Loucy (cell line): Measurements from ENCODE around the gene MAPRE2.

ENCODE experiments used
- H2AFZ ChIP-seq: fragments of 200-600 bp; sonication (generic); 2 replicates; pipeline ENCODE4 v1.6.0; 2016; ENCODE audit warnings: antibody characterized with exemption, mild to moderate bottlenecking, low read length, moderate library complexity
- H3F3A ChIP-seq: fragments of 200-600 bp; 2 replicates; pipeline ENCODE4 v1.6.0; 2016; ENCODE audit warnings: antibody characterized with exemption, low read depth, mild to moderate bottlenecking
- H3K27me3 ChIP-seq: fragments of 200-600 bp; sonication (generic); 2 replicates; pipeline ENCODE4 v1.6.1; 2014; ENCODE audit warnings: low read length, mild to moderate bottlenecking; ENCODE audit not compliant: insufficient read depth, poor library complexity, severe bottlenecking
- H3K36me3 ChIP-seq: fragments of 200-600 bp; sonication (generic); 2 replicates; pipeline ENCODE4 v1.6.1; 2016; ENCODE audit warnings: low read length; ENCODE audit not compliant: insufficient read depth
- H3K4me1 ChIP-seq: fragments of 200-600 bp; sonication (generic); 2 replicates; pipeline ENCODE4 v1.5.1; 2014; ENCODE audit warnings: low read length, mild to moderate bottlenecking; ENCODE audit not compliant: insufficient read depth, poor library complexity, severe bottlenecking
- H3K4me2 ChIP-seq: fragments of 200-600 bp; sonication (generic); 2 replicates; pipeline ENCODE4 v1.6.0; 2014; ENCODE audit warnings: antibody characterized with exemption, low read length, low read depth, mild to moderate bottlenecking; ENCODE audit not compliant: poor library complexity, severe bottlenecking
- H3K4me3 ChIP-seq: fragments of 200-600 bp; sonication (generic); 2 replicates; pipeline ENCODE4 v1.5.1; 2014; ENCODE audit warnings: low read length, mild to moderate bottlenecking, mixed read lengths; ENCODE audit not compliant: poor library complexity, severe bottlenecking
- H3K79me2 ChIP-seq: fragments of 200-600 bp; sonication (generic); 2 replicates; pipeline ENCODE4 v1.6.1; 2014; ENCODE audit warnings: low read length; ENCODE audit not compliant: insufficient read depth
- H3K9ac ChIP-seq: fragments of 200-600 bp; sonication (generic); 2 replicates; pipeline ENCODE4 v1.6.0; 2014; ENCODE audit warnings: mild to moderate bottlenecking, low read depth, low read length, moderate library complexity; ENCODE audit not compliant: poor library complexity, severe bottlenecking
- H3K9me2 ChIP-seq: fragments of 200-600 bp; sonication (generic); replicated peaks from 2 replicates; pipeline ENCODE4 v1.6.1; 2016; ENCODE audit warnings: low read depth, low read length, mixed read lengths
- H3K9me3 ChIP-seq: fragments of 200-600 bp; sonication (generic); 2 replicates; pipeline ENCODE4 v1.6.1; 2014; ENCODE audit warnings: mild to moderate bottlenecking, antibody characterized with exemption, low read length, low read depth; ENCODE audit not compliant: insufficient read depth
- H4K20me1 ChIP-seq: fragments of 200-600 bp; sonication (generic); 2 replicates; pipeline ENCODE4 v1.6.0; 2014; ENCODE audit warnings: antibody characterized with exemption, low read length, mild to moderate bottlenecking; ENCODE audit not compliant: insufficient read depth, poor library complexity, severe bottlenecking
- CTCF ChIP-seq: fragments of 200-600 bp; sonication (generic); conservative IDR thresholded peaks from 2 replicates; pipeline ENCODE4 v1.5.1; 2014; ENCODE audit warnings: mild to moderate bottlenecking, antibody characterized with exemption, low read length
- EZH2phosphoT487 ChIP-seq: fragments of 200-600 bp; IDR thresholded peaks from 2 replicates; pipeline ENCODE4 v1.6.1; 2018; ENCODE audit warnings: antibody characterized with exemption, mild to moderate bottlenecking, moderate library complexity, borderline replicate concordance

MAPRE2 gene

GRCh38 chr18:35088921-35089320 is 47.7 kb downstream of the MAPRE2 start:
- Histone ChIP-seq H3K79me2 (peaks cover 18% of the 10 kb centered on the region), H3K9me3 (no peaks in the 10 kb centered on the region), H3K4me2 (no peak overlapping the region), H2AFZ (no peak overlapping the region), H3K4me1 (no peaks in the 10 kb centered on the region), H4K20me1 (peaks cover 3% of the 10 kb centered on the region), H3K9ac (no peak overlapping the region), H3K4me3 (no peak overlapping the region), H3K9me2 (no peaks in the 10 kb centered on the region), H3K36me3 (peaks cover 2% of the 10 kb centered on the region; the same call in 1 of the 2 replicates), H3K27me3 (no peaks in the 10 kb centered on the region), H3F3A (no peaks in the 10 kb centered on the region)
- no peak for TF ChIP-seq CTCF
- TF ChIP-seq EZH2phosphoT487, result no peak

- Histone ChIP-seq H2AFZ (no peak overlapping the region), H3K9me3 (no peaks in the 10 kb centered on the region), H3K9me2 (no peaks in the 10 kb centered on the region), H3F3A (no peaks in the 10 kb centered on the region), H3K4me3 (no peak overlapping the region), H4K20me1 (peaks cover 3% of the 10 kb centered on the region), H3K79me2 (peaks cover 16% of the 10 kb centered on the region), H3K27me3 (no peaks in the 10 kb centered on the region), H3K4me2 (no peak overlapping the region), H3K36me3 (peaks cover 2% of the 10 kb centered on the region; the same call in 1 of the 2 replicates), H3K4me1 (no peaks in the 10 kb centered on the region), H3K9ac (no peak overlapping the region)
- TF ChIP-seq CTCF (no peak), EZH2phosphoT487 (no peak)
These were observed 48.2 kb downstream of the MAPRE2 start for GRCh38 chr18:35089382-35089781.

GRCh38 chr18:35089891-35090550 is 48.8 kb downstream of the MAPRE2 start:
- Histone ChIP-seq H3K4me3 (no peak overlapping the region), H3K9me2 (no peaks in the 10 kb centered on the region), H3K79me2 (peaks cover 14% of the 10 kb centered on the region), H3K9me3 (no peaks in the 10 kb centered on the region), H3F3A (no peaks in the 10 kb centered on the region), H3K9ac (no peak overlapping the region), H3K36me3 (no peaks in the 10 kb centered on the region), H3K4me2 (no peak overlapping the region), H4K20me1 (peaks cover 3% of the 10 kb centered on the region), H3K4me1 (no peaks in the 10 kb centered on the region), H3K27me3 (no peaks in the 10 kb centered on the region), H2AFZ (no peak overlapping the region)
- no peak for TF ChIP-seq CTCF
- no peak for TF ChIP-seq EZH2phosphoT487
